WTC11 (cell line): ENCODE measurements around the gene LCN12. TPM values are rescaled to one million over a fixed set of nuclear protein-coding genes. Genes with fewer than 3 reads are reported as not detected.

Experiments
- ATAC-seq: fragments of 200-7000 bp; cut with Tn5 transposase; 2 replicates; pipeline ENCODE4 v1.10.0; 2021; ENCODE audit warnings: mild to moderate bottlenecking, moderate library complexity
- CTCF ChIA-PET: fragments of 300-600 bp; sonication (Branson Sonifier 250); formaldehyde crosslinking; loops from one replicate; lab custom pipeline; 2021; ENCODE audit warnings: antibody characterized with exemption; lab: Charles Lee
- POLR2A ChIA-PET: fragments of 350-600 bp; sonication (Branson Sonifier 250); formaldehyde crosslinking; loops from one replicate; lab custom pipeline; 2021; ENCODE audit warnings: antibody characterized with exemption; lab: Charles Lee
- DNase-seq: peaks from one replicate; pipeline ENCODE4 v3.0.0; 2021; ENCODE audit warnings: low spot score
- H3K27ac Mint-ChIP-seq: 2 replicates; pipeline ENCODE4 v1.8.0; 2021; ENCODE audit warnings: mixed read lengths
- H3K27me3 Mint-ChIP-seq: 2 replicates; pipeline ENCODE4 v1.8.0; 2021; ENCODE audit warnings: low read depth, mild to moderate bottlenecking, moderate library complexity, mixed read lengths
- H3K36me3 Mint-ChIP-seq: 2 replicates; pipeline ENCODE4 v1.8.0; 2021; ENCODE audit warnings: mixed read lengths
- H3K4me1 Mint-ChIP-seq: 2 replicates; pipeline ENCODE4 v1.8.0; 2022; ENCODE audit warnings: mixed read lengths
- H3K4me3 Mint-ChIP-seq: 2 replicates; pipeline ENCODE4 v1.8.0; 2021; ENCODE audit warnings: mild to moderate bottlenecking, moderate library complexity, mixed read lengths
- H3K9me3 Mint-ChIP-seq: 2 replicates; pipeline ENCODE4 v1.8.0; 2021; ENCODE audit warnings: mixed read lengths
- CREB1 ChIP-seq: sonication (generic); formaldehyde crosslinking; IDR thresholded peaks from 2 replicates; pipeline ENCODE4 v1.8.0; 2023; ENCODE audit warnings: mild to moderate bottlenecking, missing genetic modification reagents
- ELF4 ChIP-seq: sonication (generic); formaldehyde crosslinking; IDR thresholded peaks from 2 replicates; pipeline ENCODE4 v1.8.1; 2022; ENCODE audit warnings: low read depth, mild to moderate bottlenecking, moderate library complexity, missing genetic modification reagents
- ETV6 ChIP-seq: sonication (generic); formaldehyde crosslinking; IDR thresholded peaks from 2 replicates; pipeline ENCODE4 v1.8.1; 2022; ENCODE audit warnings: mild to moderate bottlenecking, missing genetic modification reagents
- GTF2I ChIP-seq: fragments of 250-450 bp; sonication (Bioruptor Pico); conservative IDR thresholded peaks from 2 replicates; pipeline ENCODE4 v1.4.0; 2021; ENCODE audit warnings: mild to moderate bottlenecking
- IRF2 ChIP-seq: sonication (generic); formaldehyde crosslinking; IDR thresholded peaks from 2 replicates; pipeline ENCODE4 v1.8.0; 2022; ENCODE audit warnings: low read depth, missing genetic modification reagents, borderline replicate concordance
- MXD4 ChIP-seq: fragments of 250-450 bp; sonication (Bioruptor Pico); IDR thresholded peaks from 2 replicates; pipeline ENCODE4 v1.8.0; 2021; ENCODE audit warnings: mild to moderate bottlenecking, moderate library complexity, borderline replicate concordance
- MYBL2 ChIP-seq: sonication (generic); formaldehyde crosslinking; IDR thresholded peaks from 2 replicates; pipeline ENCODE4 v1.8.1; 2023; ENCODE audit warnings: mild to moderate bottlenecking, moderate library complexity, missing genetic modification reagents
- NFYB ChIP-seq: sonication (generic); formaldehyde crosslinking; conservative IDR thresholded peaks from 2 replicates; pipeline ENCODE4 v1.8.0; 2022; ENCODE audit warnings: low read depth, missing genetic modification reagents
- TCF7 ChIP-seq: sonication (generic); formaldehyde crosslinking; IDR thresholded peaks from 2 replicates; pipeline ENCODE4 v1.8.0; 2022; ENCODE audit warnings: mild to moderate bottlenecking, low read depth, missing genetic modification reagents, moderate library complexity
- TP53 ChIP-seq: sonication (generic); formaldehyde crosslinking; IDR thresholded peaks from 2 replicates; pipeline ENCODE4 v1.8.1; 2023; ENCODE audit warnings: mild to moderate bottlenecking, missing genetic modification reagents
- total RNA-seq: library from RNA; stranded (reverse); gene quantifications from 3 replicates; pipeline ENCODE4 v1.2.3, GENCODE V29; 2021
- TF ChIP-seq, protein P1 (sequence below): sonication (generic); formaldehyde crosslinking; conservative IDR thresholded peaks from 2 replicates; pipeline ENCODE4 v1.8.1; 2022; ENCODE audit warnings: mild to moderate bottlenecking, missing genetic modification reagents
- TF ChIP-seq, protein P2 (sequence below): fragments of 250-450 bp; sonication (Bioruptor Pico); IDR thresholded peaks from 2 replicates; pipeline ENCODE4 v1.8.0; 2021; ENCODE audit warnings: mild to moderate bottlenecking
- TF ChIP-seq, protein P3 (sequence below): sonication (generic); formaldehyde crosslinking; IDR thresholded peaks from 2 replicates; pipeline ENCODE4 v1.8.1; 2022; ENCODE audit warnings: mild to moderate bottlenecking, moderate library complexity, missing genetic modification reagents
- TF ChIP-seq, protein P4 (sequence below): sonication (generic); formaldehyde crosslinking; IDR thresholded peaks from 2 replicates; pipeline ENCODE4 v1.8.0; 2022; ENCODE audit warnings: missing genetic modification reagents
- TF ChIP-seq, protein P5 (sequence below): fragments of 250-450 bp; sonication (Bioruptor Pico); IDR thresholded peaks from 2 replicates; pipeline ENCODE4 v1.9.0; 2021; ENCODE audit warnings: mild to moderate bottlenecking
- TF ChIP-seq, protein P6 (sequence below): sonication (generic); formaldehyde crosslinking; IDR thresholded peaks from 2 replicates; pipeline ENCODE4 v1.8.0; 2023; ENCODE audit warnings: missing genetic modification reagents
- TF ChIP-seq, protein P7 (sequence below): fragments of 200-600 bp; IDR thresholded peaks from 2 replicates; pipeline ENCODE4 v1.8.0; 2022; ENCODE audit warnings: antibody characterized with exemption
- TF ChIP-seq, protein P8 (sequence below): fragments of 250-450 bp; sonication (Bioruptor Pico); IDR thresholded peaks from 2 replicates; pipeline ENCODE4 v2.1.2; 2022; ENCODE audit warnings: mild to moderate bottlenecking, moderate library complexity
- TF ChIP-seq, protein P9 (sequence below): fragments of 250-450 bp; sonication (Bioruptor Pico); IDR thresholded peaks from 2 replicates; pipeline ENCODE4 v1.9.0; 2021; ENCODE audit warnings: mild to moderate bottlenecking

Gene LCN12
- total RNA-seq, 1 experiment from 2014 or later = 1.9 TPM

DNA sequence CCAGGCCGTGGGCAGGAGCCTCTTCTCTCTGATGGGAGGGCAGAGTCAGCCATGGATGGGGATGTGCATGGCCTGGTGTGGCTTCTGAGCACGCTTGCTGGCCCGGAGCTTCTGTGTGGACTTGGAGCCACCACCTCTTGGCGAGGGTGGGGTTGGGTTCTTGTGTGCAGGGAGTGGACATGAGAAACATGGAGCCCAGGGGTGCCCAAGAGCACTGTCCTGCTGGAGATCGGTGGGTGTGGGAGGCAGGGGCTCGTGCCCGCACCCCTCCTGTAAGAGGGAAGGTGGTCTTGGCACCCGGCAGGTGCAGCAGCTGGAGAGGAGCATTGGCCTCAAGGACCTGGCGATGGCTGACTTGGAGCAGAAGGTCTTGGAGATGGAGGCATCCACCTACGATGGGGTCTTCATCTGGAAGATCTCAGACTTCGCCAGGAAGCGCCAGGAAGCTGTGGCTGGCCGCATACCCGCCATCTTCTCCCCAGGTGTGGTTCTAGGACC, 31.3 kb upstream of the LCN12 start:
- Mint-ChIP-seq H3K4me1 (no peaks in the 10 kb centered on the region), H3K27ac (no peak overlapping the region), H3K9me3 (no peaks in the 10 kb centered on the region), H3K4me3 (no peak overlapping the region), H3K27me3 (no peaks in the 10 kb centered on the region), H3K36me3 (peaks cover 52% of the 10 kb centered on the region)
- TF ChIP-seq, protein P1, sequence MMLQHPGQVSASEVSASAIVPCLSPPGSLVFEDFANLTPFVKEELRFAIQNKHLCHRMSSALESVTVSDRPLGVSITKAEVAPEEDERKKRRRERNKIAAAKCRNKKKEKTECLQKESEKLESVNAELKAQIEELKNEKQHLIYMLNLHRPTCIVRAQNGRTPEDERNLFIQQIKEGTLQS (CRISPR knock-in tag) = no peak
- TF ChIP-seq ETV6 (CRISPR knock-in tag) (no peak), CREB1 (no peak), TP53 (CRISPR knock-in tag) (no peak), MYBL2 (no peak), IRF2 (no peak), NFYB (no peak), TCF7 (no peak), MXD4 (CRISPR knock-in tag) (no peak)
- TF ChIP-seq, protein P2, sequence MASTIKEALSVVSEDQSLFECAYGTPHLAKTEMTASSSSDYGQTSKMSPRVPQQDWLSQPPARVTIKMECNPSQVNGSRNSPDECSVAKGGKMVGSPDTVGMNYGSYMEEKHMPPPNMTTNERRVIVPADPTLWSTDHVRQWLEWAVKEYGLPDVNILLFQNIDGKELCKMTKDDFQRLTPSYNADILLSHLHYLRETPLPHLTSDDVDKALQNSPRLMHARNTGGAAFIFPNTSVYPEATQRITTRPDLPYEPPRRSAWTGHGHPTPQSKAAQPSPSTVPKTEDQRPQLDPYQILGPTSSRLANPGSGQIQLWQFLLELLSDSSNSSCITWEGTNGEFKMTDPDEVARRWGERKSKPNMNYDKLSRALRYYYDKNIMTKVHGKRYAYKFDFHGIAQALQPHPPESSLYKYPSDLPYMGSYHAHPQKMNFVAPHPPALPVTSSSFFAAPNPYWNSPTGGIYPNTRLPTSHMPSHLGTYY = no peak
- TF ChIP-seq, protein P3, sequence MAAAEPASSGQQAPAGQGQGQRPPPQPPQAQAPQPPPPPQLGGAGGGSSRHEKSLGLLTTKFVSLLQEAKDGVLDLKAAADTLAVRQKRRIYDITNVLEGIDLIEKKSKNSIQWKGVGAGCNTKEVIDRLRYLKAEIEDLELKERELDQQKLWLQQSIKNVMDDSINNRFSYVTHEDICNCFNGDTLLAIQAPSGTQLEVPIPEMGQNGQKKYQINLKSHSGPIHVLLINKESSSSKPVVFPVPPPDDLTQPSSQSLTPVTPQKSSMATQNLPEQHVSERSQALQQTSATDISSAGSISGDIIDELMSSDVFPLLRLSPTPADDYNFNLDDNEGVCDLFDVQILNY (CRISPR knock-in tag) = no peak
- TF ChIP-seq, protein P4, sequence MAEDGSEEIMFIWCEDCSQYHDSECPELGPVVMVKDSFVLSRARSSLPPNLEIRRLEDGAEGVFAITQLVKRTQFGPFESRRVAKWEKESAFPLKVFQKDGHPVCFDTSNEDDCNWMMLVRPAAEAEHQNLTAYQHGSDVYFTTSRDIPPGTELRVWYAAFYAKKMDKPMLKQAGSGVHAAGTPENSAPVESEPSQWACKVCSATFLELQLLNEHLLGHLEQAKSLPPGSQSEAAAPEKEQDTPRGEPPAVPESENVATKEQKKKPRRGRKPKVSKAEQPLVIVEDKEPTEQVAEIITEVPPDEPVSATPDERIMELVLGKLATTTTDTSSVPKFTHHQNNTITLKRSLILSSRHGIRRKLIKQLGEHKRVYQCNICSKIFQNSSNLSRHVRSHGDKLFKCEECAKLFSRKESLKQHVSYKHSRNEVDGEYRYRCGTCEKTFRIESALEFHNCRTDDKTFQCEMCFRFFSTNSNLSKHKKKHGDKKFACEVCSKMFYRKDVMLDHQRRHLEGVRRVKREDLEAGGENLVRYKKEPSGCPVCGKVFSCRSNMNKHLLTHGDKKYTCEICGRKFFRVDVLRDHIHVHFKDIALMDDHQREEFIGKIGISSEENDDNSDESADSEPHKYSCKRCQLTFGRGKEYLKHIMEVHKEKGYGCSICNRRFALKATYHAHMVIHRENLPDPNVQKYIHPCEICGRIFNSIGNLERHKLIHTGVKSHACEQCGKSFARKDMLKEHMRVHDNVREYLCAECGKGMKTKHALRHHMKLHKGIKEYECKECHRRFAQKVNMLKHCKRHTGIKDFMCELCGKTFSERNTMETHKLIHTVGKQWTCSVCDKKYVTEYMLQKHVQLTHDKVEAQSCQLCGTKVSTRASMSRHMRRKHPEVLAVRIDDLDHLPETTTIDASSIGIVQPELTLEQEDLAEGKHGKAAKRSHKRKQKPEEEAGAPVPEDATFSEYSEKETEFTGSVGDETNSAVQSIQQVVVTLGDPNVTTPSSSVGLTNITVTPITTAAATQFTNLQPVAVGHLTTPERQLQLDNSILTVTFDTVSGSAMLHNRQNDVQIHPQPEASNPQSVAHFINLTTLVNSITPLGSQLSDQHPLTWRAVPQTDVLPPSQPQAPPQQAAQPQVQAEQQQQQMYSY (CRISPR knock-in tag) = no peak
- TF ChIP-seq, protein P5, sequence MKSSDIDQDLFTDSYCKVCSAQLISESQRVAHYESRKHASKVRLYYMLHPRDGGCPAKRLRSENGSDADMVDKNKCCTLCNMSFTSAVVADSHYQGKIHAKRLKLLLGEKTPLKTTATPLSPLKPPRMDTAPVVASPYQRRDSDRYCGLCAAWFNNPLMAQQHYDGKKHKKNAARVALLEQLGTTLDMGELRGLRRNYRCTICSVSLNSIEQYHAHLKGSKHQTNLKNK (CRISPR knock-in tag) = no peak
- TF ChIP-seq, protein P6, sequence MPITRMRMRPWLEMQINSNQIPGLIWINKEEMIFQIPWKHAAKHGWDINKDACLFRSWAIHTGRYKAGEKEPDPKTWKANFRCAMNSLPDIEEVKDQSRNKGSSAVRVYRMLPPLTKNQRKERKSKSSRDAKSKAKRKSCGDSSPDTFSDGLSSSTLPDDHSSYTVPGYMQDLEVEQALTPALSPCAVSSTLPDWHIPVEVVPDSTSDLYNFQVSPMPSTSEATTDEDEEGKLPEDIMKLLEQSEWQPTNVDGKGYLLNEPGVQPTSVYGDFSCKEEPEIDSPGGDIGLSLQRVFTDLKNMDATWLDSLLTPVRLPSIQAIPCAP = no peak
- TF ChIP-seq, protein P7, sequence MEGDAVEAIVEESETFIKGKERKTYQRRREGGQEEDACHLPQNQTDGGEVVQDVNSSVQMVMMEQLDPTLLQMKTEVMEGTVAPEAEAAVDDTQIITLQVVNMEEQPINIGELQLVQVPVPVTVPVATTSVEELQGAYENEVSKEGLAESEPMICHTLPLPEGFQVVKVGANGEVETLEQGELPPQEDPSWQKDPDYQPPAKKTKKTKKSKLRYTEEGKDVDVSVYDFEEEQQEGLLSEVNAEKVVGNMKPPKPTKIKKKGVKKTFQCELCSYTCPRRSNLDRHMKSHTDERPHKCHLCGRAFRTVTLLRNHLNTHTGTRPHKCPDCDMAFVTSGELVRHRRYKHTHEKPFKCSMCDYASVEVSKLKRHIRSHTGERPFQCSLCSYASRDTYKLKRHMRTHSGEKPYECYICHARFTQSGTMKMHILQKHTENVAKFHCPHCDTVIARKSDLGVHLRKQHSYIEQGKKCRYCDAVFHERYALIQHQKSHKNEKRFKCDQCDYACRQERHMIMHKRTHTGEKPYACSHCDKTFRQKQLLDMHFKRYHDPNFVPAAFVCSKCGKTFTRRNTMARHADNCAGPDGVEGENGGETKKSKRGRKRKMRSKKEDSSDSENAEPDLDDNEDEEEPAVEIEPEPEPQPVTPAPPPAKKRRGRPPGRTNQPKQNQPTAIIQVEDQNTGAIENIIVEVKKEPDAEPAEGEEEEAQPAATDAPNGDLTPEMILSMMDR = no peak
- DNase-seq (no peak), ATAC-seq (no peak)
- ChIA-PET CTCF (no interaction called here), POLR2A (no interaction called here)

DNA sequence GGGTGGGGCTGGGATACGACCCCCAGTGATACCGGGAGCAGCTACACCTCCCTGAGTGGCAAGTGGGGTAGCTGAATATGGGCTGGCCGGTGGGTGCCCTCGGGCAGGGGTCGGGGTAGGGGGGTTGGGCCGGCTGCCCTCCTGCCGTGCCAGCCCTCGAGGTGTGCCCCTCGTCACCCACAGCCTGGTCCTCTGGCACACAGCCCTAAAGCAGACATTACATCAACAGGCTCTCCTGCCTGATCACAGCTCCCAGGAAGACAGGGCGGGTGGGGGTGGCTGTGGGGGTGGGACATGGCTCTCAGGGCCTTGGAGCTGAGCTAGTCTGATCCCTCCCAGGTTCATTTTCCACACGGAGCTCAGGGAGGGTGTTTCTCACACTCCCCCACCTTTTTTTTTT, 30.8 kb upstream of the LCN12 start:
- Mint-ChIP-seq H3K9me3 (no peaks in the 10 kb centered on the region), H3K36me3 (peaks cover 47% of the 10 kb centered on the region), H3K4me3 (no peak overlapping the region), H3K27ac (no peak overlapping the region), H3K27me3 (no peaks in the 10 kb centered on the region), H3K4me1 (no peaks in the 10 kb centered on the region)
- ChIA-PET POLR2A (no interaction called here), CTCF (no interaction called here)
- DNase-seq (no peak), ATAC-seq (no peak)
- TF ChIP-seq, protein P8, sequence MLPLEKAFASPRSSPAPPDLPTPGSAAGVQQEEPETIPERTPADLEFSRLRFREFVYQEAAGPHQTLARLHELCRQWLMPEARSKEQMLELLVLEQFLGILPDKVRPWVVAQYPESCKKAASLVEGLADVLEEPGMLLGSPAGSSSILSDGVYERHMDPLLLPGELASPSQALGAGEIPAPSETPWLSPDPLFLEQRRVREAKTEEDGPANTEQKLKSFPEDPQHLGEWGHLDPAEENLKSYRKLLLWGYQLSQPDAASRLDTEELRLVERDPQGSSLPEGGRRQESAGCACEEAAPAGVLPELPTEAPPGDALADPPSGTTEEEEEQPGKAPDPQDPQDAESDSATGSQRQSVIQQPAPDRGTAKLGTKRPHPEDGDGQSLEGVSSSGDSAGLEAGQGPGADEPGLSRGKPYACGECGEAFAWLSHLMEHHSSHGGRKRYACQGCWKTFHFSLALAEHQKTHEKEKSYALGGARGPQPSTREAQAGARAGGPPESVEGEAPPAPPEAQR (CRISPR knock-in tag) = no peak
- TF ChIP-seq, protein P9, sequence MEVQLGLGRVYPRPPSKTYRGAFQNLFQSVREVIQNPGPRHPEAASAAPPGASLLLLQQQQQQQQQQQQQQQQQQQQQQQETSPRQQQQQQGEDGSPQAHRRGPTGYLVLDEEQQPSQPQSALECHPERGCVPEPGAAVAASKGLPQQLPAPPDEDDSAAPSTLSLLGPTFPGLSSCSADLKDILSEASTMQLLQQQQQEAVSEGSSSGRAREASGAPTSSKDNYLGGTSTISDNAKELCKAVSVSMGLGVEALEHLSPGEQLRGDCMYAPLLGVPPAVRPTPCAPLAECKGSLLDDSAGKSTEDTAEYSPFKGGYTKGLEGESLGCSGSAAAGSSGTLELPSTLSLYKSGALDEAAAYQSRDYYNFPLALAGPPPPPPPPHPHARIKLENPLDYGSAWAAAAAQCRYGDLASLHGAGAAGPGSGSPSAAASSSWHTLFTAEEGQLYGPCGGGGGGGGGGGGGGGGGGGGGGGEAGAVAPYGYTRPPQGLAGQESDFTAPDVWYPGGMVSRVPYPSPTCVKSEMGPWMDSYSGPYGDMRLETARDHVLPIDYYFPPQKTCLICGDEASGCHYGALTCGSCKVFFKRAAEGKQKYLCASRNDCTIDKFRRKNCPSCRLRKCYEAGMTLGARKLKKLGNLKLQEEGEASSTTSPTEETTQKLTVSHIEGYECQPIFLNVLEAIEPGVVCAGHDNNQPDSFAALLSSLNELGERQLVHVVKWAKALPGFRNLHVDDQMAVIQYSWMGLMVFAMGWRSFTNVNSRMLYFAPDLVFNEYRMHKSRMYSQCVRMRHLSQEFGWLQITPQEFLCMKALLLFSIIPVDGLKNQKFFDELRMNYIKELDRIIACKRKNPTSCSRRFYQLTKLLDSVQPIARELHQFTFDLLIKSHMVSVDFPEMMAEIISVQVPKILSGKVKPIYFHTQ (CRISPR knock-in tag) = no peak
- TF ChIP-seq ELF4 (CRISPR knock-in tag) (no peak), GTF2I (CRISPR knock-in tag) (no peak), CREB1 (no peak), IRF2 (no peak), MXD4 (CRISPR knock-in tag) (no peak)
- TF ChIP-seq, protein P6 = no peak
